DMS153 treated with DMSO at 0.1 percent for 48 hours (cell line): ENCODE results near the gene DYRK3.
A peak's percentile ranks its signal among the peaks of the same experiment; 100 is the strongest.
"Not testable (repeated sequence)": the region's sequence is repeated elsewhere in the genome, so short reads cannot be mapped to it uniquely, and the experiment has no call there.

ENCODE experiments used
- DNase-seq: peaks from one replicate; lab custom pipeline; 2025; ENCODE audit not compliant: unreplicated experiment; lab: John Stamatoyannopoulos, UW

DYRK3 gene

GRCh38 chr1:206635080-206635977 lies at the start of gene DYRK3:
Gene DYRK3, plus strand, starts transcription at chr1:206635536. Its CDS starts 168 bp downstream, at chr1:206635704.
- peak; percentile 96 for DNase-seq

- DNase-seq: no peak
Measured at GRCh38 chr1:206586501-206587445, 48.6 kb upstream of the DYRK3 start.

GRCh38 chr1:206587904-206588303 lies 47.4 kb upstream of the DYRK3 start:
- no peak for DNase-seq

GRCh38 chr1:206588492-206588891 lies 46.8 kb upstream of the DYRK3 start:
- no peak for DNase-seq

- DNase-seq: no peak
Measured at GRCh38 chr1:206589206-206589605, 46.1 kb upstream of the DYRK3 start.

- no peak for DNase-seq
Measured at GRCh38 chr1:206590025-206590758, 45.1 kb upstream of the DYRK3 start.

- no peak for DNase-seq
Measured at GRCh38 chr1:206591226-206591625, 44.1 kb upstream of the DYRK3 start.

GRCh38 chr1:206591696-206592095 lies 43.6 kb upstream of the DYRK3 start:
- no peak for DNase-seq

GRCh38 chr1:206593351-206593925 lies 41.9 kb upstream of the DYRK3 start:
- no peak for DNase-seq

GRCh38 chr1:206595581-206596318 lies 39.6 kb upstream of the DYRK3 start:
- DNase-seq: no peak

- no peak for DNase-seq
Measured at GRCh38 chr1:206596319-206596666, 39.0 kb upstream of the DYRK3 start.

GRCh38 chr1:206600527-206600926 lies 34.8 kb upstream of the DYRK3 start:
- DNase-seq: no peak

GRCh38 chr1:206604861-206605260 lies 30.5 kb upstream of the DYRK3 start:
- no peak for DNase-seq

GRCh38 chr1:206606867-206607266 lies 28.5 kb upstream of the DYRK3 start:
- peak; percentile 27 for DNase-seq

- DNase-seq: peak; percentile 16
Measured at GRCh38 chr1:206608108-206608698, 27.1 kb upstream of the DYRK3 start.

- DNase-seq: no peak
Measured at GRCh38 chr1:206609229-206609991, 25.9 kb upstream of the DYRK3 start.

- peak; percentile 97 for DNase-seq
Measured at GRCh38 chr1:206612129-206612876, 23.0 kb upstream of the DYRK3 start, which contains the start of gene EIF2D. Gene EIF2D, minus strand, starts transcription at chr1:206612465. Its CDS starts 123 bp downstream, at chr1:206612342.

- DNase-seq: not testable (repeated sequence)
Measured at GRCh38 chr1:206626396-206626795, 8.9 kb upstream of the DYRK3 start.
